AG09309 (cell line): ENCODE results near the gene ATG7.
A peak's percentile ranks its signal among the peaks of the same experiment; 100 is the strongest.
"Not testable (repeated sequence)": the region's sequence is repeated elsewhere in the genome, so short reads cannot be mapped to it uniquely, and the experiment has no call there.

Experiments
- DNase-seq: peaks from one replicate; pipeline ENCODE4 v3.0.0-alpha.2; 2010; ENCODE audit warnings: low read depth
- H3K4me3 ChIP-seq: 2 replicates; pipeline ENCODE4 v1.5.1; 2011; ENCODE audit warnings: mild to moderate bottlenecking, low read depth, low read length, moderate library complexity; ENCODE audit not compliant: control insufficient read depth
- TF ChIP-seq, protein P1 (sequence below): IDR thresholded peaks from 2 replicates; pipeline ENCODE4 v1.5.1; 2011; ENCODE audit warnings: mild to moderate bottlenecking, low read depth, low read length, inconsistent platforms; ENCODE audit not compliant: insufficient read depth, control insufficient read depth; ENCODE audit errors: missing control alignments

ATG7 gene

DNA sequence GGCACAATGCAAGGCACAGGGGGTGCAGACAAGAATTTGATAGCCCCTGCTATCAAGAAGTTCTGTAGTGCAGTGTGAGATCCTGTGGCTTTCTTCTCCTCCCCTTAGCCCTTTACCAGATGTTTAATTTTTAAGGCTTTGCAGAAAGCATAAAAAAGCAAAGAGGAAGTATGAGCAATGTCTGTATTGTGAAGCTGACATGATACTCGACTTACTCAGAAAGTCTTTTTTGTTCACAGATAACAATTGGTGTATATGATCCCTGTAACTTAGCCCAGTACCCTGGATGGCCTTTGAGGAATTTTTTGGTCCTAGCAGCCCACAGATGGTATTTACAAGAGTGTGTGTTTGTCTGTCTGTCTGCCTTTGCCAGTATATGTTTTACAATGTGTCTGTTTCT lies 58.9 kb downstream of the ATG7 start:
- TF ChIP-seq, protein P1, sequence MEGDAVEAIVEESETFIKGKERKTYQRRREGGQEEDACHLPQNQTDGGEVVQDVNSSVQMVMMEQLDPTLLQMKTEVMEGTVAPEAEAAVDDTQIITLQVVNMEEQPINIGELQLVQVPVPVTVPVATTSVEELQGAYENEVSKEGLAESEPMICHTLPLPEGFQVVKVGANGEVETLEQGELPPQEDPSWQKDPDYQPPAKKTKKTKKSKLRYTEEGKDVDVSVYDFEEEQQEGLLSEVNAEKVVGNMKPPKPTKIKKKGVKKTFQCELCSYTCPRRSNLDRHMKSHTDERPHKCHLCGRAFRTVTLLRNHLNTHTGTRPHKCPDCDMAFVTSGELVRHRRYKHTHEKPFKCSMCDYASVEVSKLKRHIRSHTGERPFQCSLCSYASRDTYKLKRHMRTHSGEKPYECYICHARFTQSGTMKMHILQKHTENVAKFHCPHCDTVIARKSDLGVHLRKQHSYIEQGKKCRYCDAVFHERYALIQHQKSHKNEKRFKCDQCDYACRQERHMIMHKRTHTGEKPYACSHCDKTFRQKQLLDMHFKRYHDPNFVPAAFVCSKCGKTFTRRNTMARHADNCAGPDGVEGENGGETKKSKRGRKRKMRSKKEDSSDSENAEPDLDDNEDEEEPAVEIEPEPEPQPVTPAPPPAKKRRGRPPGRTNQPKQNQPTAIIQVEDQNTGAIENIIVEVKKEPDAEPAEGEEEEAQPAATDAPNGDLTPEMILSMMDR = no peak
- DNase-seq = peak; percentile 13

DNA sequence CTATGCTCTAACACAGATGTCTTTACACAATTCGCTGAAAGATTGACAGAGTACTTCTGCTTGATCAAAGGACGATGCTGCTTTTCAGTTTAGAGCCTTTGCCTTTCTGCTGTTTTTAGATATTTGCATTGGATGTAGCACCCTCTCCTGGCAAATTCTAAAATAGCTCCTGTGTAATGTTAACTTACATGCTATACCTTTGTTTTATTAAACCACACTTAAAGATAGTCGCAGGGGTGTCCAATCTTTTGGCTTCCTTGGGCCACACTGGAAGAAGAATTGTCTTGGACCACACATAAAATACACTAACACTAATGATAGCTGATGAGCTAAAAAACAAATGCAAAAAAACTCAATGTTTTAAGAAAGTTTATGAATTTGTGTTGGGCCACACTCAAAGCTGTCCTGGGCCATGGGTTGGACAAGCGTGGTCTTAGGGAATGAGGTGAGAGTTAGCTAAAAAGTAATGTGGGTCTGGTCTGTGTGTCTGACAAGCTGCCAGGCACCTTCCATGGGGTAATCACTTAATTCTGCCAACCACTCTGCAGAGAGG lies 62.9 kb downstream of the ATG7 start:
- TF ChIP-seq, protein P1 = peak; percentile 62
- H3K4me3 ChIP-seq = no peak overlapping the region
- peak; percentile 33 for DNase-seq

More for the DNA sequence above, 58.9 kb downstream of the ATG7 start:
- H3K4me3 ChIP-seq = no peak overlapping the region

DNA sequence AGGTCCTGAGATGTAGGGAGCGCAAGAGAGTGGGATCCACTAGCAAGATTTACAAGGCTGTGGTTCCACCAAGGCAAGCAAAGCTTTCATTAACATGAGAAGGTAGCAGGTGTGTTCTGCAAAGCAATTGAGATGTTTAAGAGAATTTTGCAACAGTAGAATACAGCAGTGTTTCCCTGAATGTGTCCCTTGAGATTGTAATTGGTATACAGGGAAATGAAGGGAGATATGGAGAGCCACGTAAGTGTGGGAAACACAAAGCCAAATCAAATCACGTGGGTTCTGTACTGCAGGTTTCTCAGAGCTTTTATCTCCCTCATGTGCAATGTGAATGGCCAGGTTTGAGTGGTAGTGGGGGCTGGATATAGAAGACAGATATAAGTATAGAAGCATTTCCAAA lies 67.3 kb downstream of the ATG7 start:
- no peak overlapping the region for H3K4me3 ChIP-seq
- no peak for DNase-seq
- TF ChIP-seq, protein P1 = no peak

DNA sequence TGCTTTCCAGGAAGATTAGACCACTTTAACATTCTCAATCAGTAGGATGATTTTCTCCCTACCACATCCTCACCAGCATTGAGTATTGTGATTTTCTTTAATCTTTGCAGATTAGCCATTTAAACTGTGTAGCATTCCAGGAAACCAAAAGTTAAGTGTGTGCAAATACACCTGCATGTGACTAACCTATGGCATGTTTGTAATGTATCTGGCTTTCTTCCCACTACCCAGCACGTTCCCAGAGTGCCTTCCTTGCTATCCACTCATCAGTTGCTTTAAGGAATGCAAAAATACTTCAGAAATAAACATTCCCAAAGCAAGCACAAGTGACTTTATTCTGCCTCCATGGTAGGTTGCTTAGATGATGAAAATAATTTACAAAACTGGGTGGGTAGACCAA lies 74.2 kb downstream of the ATG7 start:
- TF ChIP-seq, protein P1 = no peak
- DNase-seq = no peak
- H3K4me3 ChIP-seq = no peak overlapping the region

DNA sequence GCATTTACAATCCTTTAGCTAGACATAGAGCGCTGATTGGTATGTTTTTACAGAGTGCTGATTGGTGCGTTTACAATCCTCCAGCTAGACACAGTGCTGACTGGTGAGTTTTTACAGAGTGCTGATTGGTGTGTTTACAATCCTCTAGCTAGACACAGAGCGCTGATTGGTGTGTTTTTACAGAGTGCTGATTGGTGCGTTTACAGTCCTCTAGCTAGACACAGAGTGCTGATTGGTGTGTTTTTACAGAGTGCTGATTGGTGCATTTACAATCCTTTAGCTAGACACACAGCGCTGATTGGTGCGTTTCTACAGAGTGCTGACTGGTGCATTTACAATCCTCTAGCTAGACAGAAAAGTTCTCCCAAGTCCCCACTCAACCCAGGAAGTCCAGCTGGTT lies 76.7 kb downstream of the ATG7 start:
- not testable (repeated sequence) for H3K4me3 ChIP-seq, DNase-seq

DNA sequence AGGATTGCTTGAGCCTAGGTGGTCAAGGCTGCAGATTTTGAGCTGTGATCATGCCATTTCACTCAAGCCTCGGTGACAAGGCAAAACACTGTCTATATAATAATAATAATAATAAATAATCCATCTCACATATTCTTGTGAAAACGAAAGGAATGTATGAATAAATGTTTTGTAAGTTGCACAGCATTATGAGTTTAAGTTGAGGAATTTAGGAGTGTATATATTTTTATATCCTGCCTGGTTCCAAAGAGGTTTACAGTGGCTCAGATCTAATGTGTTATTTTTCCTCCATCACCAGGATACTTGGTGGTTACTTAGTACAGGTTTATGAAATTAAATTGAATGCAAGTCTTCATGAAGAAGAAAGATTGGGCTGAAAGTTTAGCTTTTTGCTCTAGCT lies 77.2 kb downstream of the ATG7 start:
- no peak for DNase-seq
- no peak overlapping the region for H3K4me3 ChIP-seq
- TF ChIP-seq, protein P1 = no peak

DNA sequence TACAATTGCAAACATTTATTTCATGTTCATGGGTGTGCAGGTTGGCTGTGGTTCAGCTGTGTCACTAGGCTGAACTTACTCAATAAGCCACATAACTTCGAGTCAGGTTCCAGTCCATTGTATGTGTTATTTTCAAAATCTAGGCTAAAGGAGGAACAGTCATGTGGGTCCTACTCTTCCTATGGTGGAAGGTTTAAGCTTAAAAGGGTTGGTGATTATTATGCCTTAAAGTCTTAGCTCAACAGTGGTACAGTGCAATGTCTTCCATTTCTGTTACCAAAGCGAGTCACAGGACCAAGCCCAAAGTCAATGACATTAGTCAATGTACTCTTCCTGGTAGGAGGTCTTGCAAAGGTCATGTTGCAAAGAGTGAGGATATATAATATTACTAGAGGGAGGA lies 78.2 kb downstream of the ATG7 start:
- no peak for DNase-seq
- TF ChIP-seq, protein P1 = no peak

DNA sequence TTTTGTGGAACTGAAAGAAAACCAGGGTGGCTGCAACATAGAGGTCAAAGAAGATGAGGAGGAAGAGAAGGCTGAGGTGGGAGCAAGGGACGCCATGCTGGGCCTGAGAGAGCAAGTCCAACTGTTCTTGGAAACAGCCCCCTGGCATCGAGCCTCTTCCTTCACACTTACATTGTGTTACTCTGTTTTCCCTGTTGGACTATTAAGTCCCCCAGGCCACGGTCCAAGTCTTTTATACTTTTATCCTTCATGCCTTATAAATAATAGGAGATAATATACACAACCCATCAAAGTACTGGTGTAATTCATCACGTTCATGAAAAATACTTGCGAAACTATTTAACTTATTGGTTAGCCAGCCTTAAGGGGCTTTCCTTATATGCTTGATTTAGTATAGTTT lies 79.3 kb downstream of the ATG7 start:
- DNase-seq = no peak
- no peak overlapping the region for H3K4me3 ChIP-seq
- TF ChIP-seq, protein P1 = no peak

More for the DNA sequence above, 78.2 kb downstream of the ATG7 start:
- no peak overlapping the region for H3K4me3 ChIP-seq
